Measurements from ENCODE around the gene MYH10. TPM values are rescaled to one million over a fixed set of nuclear protein-coding genes. Genes with fewer than 3 reads are reported as not detected.

MYH10 gene
- total RNA-seq, 2 donors from 2014 or later, result 13.9 to 34.7 TPM

DNA sequence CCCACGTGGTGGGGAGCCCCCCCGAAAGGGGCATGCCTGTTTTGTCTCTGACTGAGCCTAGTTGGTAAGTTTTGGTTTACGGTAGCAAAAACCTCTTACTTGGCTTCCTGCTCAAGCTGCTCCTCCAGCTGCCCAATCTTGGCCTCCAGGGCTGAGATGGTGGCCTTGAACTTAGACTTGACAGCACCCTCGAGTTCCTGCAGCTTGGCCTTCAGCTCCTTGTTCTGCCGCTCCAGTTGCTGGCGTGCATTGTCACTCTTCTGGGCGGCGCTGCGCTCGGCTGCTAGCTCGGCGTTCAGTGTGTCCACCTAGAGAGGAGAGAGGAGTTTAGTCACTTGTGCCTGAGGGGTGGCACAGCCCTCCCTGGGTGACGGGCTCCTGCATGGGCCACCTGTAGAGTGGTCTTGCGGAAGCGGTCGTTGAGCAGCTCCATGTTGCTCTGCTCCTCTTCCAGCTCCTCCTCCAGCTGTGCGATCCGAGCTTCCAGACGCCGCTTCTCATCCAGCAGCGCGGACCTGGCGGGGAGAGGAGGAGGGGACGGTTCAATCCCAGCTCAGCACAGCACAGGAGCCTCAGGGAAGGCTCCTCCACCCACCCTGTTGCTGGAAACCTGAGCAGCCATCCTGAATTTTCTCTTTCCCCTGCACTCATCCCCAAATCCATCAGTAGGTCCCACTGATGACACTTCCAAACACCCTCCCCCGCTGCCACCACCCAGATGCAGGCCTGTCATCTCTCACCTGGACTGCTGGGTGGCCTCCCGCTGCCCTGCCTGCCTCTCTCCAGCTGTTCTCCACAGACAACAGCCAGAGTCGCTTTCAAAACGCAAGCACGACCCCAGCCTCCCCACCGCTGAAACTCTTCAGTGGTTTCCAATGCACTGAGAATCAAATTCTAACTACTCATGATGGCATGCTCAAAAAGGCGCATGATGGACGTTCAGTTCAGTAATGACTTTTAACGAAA lies 150.2 kb downstream of the MYH10 start:
- no peak for ATAC-seq (replicated peaks)
- no peak overlapping the region for H3K4me3 Mint-ChIP-seq
- peaks cover 88% of the 10 kb centered on the region for H3K36me3 Mint-ChIP-seq (ENCODE audit: low read depth)
- H3K4me1 Mint-ChIP-seq, result no peaks in the 10 kb centered on the region
- H3K27me3 Mint-ChIP-seq, result no peaks in the 10 kb centered on the region
- peaks cover 6% of the 10 kb centered on the region for H3K9me3 Mint-ChIP-seq
- no peak overlapping the region for H3K27ac Mint-ChIP-seq

DNA sequence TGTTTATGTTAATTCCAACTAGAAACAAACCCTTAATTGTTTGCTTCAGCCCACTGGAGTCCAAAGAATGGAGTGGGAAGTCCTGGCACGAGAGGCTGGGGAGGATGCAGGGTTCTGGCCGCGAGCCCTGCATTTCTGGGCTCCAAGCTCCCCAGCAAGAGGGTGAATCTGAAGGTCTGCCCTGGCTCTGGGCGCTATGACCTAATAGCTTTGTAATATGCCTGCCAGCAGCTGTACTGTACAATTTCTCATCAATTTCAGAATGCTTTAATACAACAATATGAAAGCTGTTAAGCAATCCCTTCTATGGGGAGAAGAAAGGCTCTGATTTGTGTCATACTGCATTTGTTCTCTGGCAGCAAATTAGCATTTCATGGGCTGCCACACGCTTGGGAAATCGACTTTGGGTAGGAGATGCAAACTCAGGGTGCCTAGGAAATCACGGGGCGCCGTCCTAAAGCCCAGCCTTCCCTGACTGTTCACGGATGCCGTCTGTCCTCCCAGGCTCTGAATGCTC lies 151.0 kb downstream of the MYH10 start:
- Mint-ChIP-seq H3K4me1 (no peaks in the 10 kb centered on the region), H3K4me3 (no peak overlapping the region), H3K27ac (no peak overlapping the region), H3K9me3 (peaks cover 6% of the 10 kb centered on the region), H3K27me3 (no peaks in the 10 kb centered on the region), H3K36me3 (ENCODE audit: low read depth) (peaks cover 90% of the 10 kb centered on the region)
- no peak for ATAC-seq (replicated peaks)

DNA sequence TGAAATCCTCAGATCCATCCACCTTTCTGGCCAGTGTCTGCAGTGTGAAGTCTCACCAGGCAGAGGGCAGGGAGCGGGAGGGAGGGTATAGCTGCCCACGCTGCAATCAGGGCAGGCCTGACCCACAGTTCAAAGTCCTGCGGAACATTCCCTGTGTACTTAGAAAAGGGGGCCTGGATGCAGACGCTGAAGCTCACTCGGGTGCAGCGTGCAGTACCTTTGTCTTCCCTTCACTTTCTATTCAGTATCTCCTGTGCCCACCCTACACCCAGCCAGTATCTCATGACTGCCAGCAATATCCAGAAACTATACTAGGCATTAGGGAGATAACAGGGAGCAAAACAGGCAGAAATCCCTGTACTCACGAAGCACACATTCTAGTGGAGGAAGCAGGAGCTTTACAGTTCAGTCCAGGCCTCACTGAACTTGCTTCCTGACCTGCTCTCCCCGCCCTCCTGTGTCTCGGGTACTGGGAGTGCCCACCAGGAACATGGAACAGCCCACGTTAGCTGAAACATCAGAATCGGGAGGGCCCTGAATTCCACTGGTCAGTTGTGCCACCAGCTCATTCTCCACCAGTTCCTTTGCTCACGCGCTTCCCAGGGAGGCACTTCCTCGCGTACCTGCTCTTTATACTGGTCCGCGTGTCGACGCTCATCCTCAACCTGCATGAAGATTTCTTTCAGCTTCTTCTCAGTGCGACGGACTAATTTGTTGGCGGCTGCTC lies 152.6 kb downstream of the MYH10 start:
- H3K36me3 Mint-ChIP-seq (ENCODE audit: low read depth), result peaks cover 93% of the 10 kb centered on the region

DNA sequence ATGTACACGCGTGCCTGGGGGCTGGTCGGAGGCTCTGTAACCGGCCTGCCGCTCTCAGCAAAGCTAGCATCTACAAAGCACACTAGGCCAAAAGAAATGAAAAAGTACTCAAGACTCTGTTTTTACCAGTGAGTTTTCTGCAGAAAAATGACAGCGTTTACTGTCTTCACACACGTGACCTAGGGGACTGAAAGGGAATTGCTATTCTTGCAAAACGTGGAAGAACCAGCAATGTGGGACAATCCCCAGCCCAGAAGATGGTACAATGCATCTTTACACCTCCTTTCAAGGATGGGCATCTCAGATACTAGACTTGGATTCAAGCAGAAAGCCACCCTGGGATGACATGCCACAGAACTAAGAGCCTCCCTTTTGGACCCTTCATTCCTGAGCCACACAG lies 153.4 kb downstream of the MYH10 start:
- H3K27me3 Mint-ChIP-seq, result no peaks in the 10 kb centered on the region
- H3K9me3 Mint-ChIP-seq, result no peaks in the 10 kb centered on the region
- ATAC-seq (replicated peaks), result no peak
- no peak overlapping the region for H3K27ac Mint-ChIP-seq
- H3K4me1 Mint-ChIP-seq, result no peaks in the 10 kb centered on the region
- no peak overlapping the region for H3K4me3 Mint-ChIP-seq
- peaks cover 92% of the 10 kb centered on the region for H3K36me3 Mint-ChIP-seq (ENCODE audit: low read depth)

More for the DNA sequence above, 152.6 kb downstream of the MYH10 start:
- Mint-ChIP-seq H3K4me3 (no peak overlapping the region), H3K27me3 (no peaks in the 10 kb centered on the region), H3K27ac (no peak overlapping the region), H3K9me3 (peaks cover 1% of the 10 kb centered on the region), H3K4me1 (no peaks in the 10 kb centered on the region)
- ATAC-seq (replicated peaks), result no peak

DNA sequence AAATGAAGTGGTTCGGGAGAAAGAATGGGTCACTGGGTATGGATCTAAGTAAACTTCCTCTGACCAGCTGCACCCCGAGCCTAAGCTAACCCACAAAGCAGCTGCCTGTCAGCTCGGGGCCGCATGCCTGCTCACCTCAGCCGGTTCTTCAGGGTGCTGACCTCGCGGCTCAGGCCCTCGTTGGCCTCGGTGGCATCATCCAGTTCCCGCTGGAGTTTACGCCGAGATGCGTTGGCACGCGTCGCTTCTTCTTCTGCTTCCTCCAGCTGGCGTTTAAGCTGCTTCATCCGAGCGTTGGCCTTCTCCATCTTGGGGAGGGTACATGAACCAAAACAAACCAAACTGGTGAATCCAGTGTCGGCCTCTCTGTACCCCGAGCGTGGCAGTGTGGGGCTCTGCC lies 153.8 kb downstream of the MYH10 start:
- H3K4me3 Mint-ChIP-seq, result no peak overlapping the region
- no peaks in the 10 kb centered on the region for H3K4me1 Mint-ChIP-seq
- peaks cover 92% of the 10 kb centered on the region for H3K36me3 Mint-ChIP-seq (ENCODE audit: low read depth)
- no peak overlapping the region for H3K27ac Mint-ChIP-seq
- no peaks in the 10 kb centered on the region for H3K27me3 Mint-ChIP-seq
- ATAC-seq (replicated peaks), result no peak
- no peaks in the 10 kb centered on the region for H3K9me3 Mint-ChIP-seq

DNA sequence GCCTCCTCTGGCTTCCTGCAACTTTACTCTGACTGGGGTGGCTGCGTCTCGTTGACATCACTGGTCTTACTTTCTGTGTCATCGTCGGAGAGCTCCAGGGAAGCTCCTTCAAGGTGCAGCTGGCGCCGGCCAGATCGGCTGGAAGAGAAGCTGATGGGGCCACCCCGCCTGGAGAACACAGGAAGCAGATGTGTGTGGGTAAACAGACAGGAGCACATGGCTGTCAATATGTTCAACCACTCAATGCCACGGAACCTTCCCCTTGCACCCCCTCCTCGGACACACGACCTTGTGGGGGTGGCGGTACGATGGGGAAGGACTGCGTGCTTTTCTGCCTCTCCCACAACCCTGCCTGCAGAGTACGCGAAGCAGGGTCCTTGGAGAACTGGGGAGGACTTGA lies 154.7 kb downstream of the MYH10 start:
- Mint-ChIP-seq H3K27me3 (no peaks in the 10 kb centered on the region), H3K36me3 (ENCODE audit: low read depth) (peaks cover 91% of the 10 kb centered on the region), H3K9me3 (no peaks in the 10 kb centered on the region), H3K27ac (no peak overlapping the region), H3K4me3 (no peak overlapping the region), H3K4me1 (no peaks in the 10 kb centered on the region)
- no peak for ATAC-seq (replicated peaks)

DNA sequence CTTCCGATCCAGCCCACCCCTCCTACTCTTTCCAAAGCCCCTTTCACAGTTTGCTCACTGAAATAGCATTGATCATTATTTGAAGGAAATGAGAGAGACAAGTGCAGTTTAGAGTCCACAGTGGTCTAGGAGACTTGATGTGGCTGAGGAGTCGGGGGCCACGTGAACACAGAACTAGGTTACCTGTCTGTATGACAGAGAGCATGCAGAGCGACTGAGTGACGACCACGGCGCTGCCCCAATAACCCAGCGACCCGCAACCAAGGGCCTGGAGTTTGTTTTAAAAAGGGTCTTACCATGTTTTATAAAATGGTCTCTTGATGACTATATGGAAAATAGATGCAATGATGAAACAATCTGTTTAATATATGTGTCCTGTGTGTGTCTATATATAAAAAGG lies 155.3 kb downstream of the MYH10 start:
- no peak overlapping the region for H3K27ac Mint-ChIP-seq
- H3K27me3 Mint-ChIP-seq, result no peaks in the 10 kb centered on the region
- H3K4me3 Mint-ChIP-seq, result no peak overlapping the region
- peaks cover 89% of the 10 kb centered on the region for H3K36me3 Mint-ChIP-seq (ENCODE audit: low read depth)
- H3K4me1 Mint-ChIP-seq, result no peaks in the 10 kb centered on the region
- no peaks in the 10 kb centered on the region for H3K9me3 Mint-ChIP-seq
- ATAC-seq (replicated peaks), result no peak

DNA sequence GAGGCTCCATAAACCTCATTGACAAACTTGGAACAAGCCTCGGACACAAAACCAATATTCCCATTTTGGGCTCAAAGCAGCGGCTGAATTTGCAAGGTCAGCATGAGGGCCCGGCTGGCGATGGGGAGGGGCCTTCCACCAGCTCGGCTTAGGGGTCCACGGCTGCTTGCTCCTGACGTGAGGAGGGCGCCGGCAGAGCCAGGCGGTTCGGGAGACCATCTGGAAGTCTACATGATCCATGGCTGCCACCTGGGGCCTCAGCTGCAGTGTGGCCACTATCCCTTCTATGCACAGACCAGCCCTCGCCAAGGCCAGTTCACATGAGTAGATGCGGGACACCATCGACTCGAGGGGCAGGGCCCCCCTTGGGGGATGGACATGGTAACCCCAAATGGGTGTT lies 155.7 kb downstream of the MYH10 start:
- Mint-ChIP-seq H3K36me3 (ENCODE audit: low read depth) (peaks cover 89% of the 10 kb centered on the region), H3K4me3 (no peak overlapping the region), H3K4me1 (no peaks in the 10 kb centered on the region), H3K27me3 (no peaks in the 10 kb centered on the region), H3K9me3 (no peaks in the 10 kb centered on the region), H3K27ac (no peak overlapping the region)
- no peak for ATAC-seq (replicated peaks)

DNA sequence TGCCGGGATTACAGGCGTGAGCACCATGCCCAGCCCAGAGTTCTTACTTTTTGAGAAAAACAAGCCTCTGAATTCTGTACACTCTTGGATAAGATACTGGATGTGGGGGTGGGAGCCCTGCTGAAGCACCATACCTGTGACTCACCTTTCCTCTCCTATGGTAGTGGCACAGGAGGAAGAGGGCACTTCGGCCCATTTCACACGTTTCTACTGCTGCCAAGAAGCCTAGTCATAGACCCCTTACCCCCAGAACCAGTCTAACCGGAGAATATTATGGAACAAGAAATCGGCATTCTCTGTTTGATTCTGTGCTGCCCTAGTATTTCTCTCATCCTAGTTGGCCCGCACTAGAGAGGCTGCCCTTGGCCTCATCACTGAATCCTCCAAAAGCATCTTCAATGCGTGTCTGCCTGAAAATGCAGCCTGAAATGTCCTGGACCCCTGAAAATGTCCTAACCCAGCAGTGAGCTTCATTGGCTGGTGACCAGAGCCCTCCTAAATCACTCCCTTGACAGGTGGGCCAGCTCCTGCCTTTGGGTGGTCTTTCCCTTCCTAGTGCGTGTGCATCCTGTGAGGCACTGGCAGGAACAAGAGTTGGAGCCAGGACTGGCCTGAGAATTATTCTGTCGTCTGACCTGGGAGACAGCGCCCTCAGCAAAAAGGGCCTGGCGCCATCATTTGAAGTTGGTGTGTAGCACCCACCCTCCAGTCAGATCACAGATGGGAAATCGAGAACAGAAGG lies 156.9 kb downstream of the MYH10 start:
- H3K27me3 Mint-ChIP-seq, result no peaks in the 10 kb centered on the region
- no peak overlapping the region for H3K4me3 Mint-ChIP-seq
- no peak for ATAC-seq (replicated peaks)
- H3K4me1 Mint-ChIP-seq, result no peaks in the 10 kb centered on the region
- H3K27ac Mint-ChIP-seq, result no peak overlapping the region
- peaks cover 84% of the 10 kb centered on the region for H3K36me3 Mint-ChIP-seq (ENCODE audit: low read depth)
- no peaks in the 10 kb centered on the region for H3K9me3 Mint-ChIP-seq

DNA sequence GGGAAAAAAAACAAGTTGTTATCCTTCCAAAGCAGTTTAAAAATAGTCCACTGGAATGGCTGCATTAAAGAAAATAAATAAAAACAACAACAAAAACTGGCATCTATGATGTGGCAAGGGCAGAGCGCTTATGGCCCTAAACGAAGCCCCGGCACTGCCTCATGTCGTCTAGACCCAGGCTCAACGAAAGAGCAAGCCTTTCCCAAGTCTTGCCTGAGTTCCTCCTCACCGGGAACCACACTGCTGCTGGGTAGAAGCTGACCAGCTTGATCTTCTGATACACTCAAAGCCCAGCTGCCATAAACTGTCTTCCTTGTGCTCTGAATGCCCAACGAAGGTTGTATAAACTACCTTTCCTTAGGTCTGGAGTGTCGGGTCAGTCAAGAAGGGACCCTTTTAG lies 157.9 kb downstream of the MYH10 start:
- no peak for ATAC-seq (replicated peaks)
- no peaks in the 10 kb centered on the region for H3K9me3 Mint-ChIP-seq
- no peaks in the 10 kb centered on the region for H3K27me3 Mint-ChIP-seq
- peaks cover 84% of the 10 kb centered on the region for H3K36me3 Mint-ChIP-seq (ENCODE audit: low read depth)
- H3K27ac Mint-ChIP-seq, result no peak overlapping the region
- H3K4me1 Mint-ChIP-seq, result no peaks in the 10 kb centered on the region
- no peak overlapping the region for H3K4me3 Mint-ChIP-seq

DNA sequence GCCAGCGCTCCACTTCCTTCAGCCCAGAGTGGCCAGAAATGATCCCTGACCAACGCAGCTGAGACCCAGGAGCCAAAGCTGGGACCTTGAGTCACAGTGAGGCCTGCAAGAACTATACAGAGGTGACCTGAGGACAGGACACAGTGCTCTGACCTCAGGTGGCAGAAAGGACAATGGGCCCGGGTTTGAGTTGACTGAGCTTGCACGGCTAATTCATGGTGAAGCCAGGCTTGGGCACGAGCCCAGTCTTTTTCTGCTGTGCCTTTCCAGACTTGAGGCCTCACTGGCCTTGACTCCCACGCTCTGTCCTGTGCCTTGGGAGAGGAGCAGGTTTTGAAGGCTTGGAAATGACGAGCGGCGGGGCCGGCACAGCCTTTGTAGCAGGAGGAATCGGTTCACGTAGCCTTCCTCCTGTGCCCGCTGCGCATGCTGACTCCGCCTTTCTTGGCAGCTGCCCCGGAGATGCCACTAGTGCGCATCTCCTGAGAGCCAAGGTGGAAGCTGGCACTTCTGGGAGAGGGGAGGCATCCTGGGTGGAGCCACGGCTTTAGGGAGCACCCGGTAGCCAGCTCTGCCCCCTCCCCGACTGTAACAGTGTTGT lies 160.0 kb downstream of the MYH10 start:
- H3K4me3 Mint-ChIP-seq, result no peak overlapping the region
- H3K4me1 Mint-ChIP-seq, result no peaks in the 10 kb centered on the region
- no peaks in the 10 kb centered on the region for H3K9me3 Mint-ChIP-seq
- no peak overlapping the region for H3K27ac Mint-ChIP-seq
- ATAC-seq (replicated peaks), result no peak
- peaks cover 89% of the 10 kb centered on the region for H3K36me3 Mint-ChIP-seq (ENCODE audit: low read depth)
- H3K27me3 Mint-ChIP-seq, result no peaks in the 10 kb centered on the region

DNA sequence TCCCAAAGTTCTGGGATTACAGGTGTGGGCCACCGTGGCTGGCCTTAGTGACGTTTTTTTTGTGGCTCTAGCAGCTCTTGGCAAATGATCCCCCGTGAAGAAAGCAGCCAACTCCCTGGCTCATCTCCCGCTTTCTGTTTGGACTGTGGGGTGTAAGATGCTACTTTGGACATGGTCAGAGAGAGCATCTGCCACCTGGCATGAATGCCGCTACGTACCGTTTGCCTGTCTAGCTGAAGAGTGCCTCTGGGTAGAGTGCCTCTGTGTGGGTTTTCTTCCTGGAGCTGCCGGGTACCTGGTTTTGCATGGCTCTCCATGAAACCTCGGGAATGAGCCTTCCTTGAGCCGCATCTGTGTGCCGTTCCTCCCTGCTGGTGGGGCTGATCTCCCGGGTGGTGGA lies 160.6 kb downstream of the MYH10 start:
- H3K4me1 Mint-ChIP-seq, result no peaks in the 10 kb centered on the region
- H3K27ac Mint-ChIP-seq, result no peak overlapping the region

DNA sequence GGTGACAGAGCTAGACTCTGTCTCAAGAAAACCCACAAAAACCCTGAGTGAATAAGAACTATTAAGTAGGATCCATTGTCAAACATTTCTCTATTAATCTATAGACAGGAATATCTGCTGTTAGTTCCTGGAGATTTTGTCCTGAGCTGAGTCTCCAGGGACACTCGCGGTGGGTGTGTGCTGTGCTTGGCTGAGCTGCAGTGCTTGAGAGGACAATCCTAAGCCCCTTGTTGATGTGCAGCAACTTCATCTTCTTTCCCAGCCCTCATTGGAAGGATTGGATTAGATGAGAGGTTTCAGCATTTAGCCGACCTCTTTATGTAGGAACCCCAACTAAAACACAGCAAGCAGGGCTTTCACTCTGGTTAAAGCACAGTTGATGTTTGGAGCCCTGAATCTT lies 161.5 kb downstream of the MYH10 start:
- Mint-ChIP-seq H3K27me3 (no peaks in the 10 kb centered on the region), H3K4me1 (no peaks in the 10 kb centered on the region), H3K9me3 (no peaks in the 10 kb centered on the region), H3K4me3 (no peak overlapping the region), H3K27ac (no peak overlapping the region), H3K36me3 (ENCODE audit: low read depth) (peaks cover 89% of the 10 kb centered on the region)
- ATAC-seq (replicated peaks), result no peak

More for the DNA sequence above, 160.6 kb downstream of the MYH10 start:
- no peak for ATAC-seq (replicated peaks)
- Mint-ChIP-seq H3K4me3 (no peak overlapping the region), H3K36me3 (ENCODE audit: low read depth) (peaks cover 89% of the 10 kb centered on the region), H3K27me3 (no peaks in the 10 kb centered on the region), H3K9me3 (no peaks in the 10 kb centered on the region)

DNA sequence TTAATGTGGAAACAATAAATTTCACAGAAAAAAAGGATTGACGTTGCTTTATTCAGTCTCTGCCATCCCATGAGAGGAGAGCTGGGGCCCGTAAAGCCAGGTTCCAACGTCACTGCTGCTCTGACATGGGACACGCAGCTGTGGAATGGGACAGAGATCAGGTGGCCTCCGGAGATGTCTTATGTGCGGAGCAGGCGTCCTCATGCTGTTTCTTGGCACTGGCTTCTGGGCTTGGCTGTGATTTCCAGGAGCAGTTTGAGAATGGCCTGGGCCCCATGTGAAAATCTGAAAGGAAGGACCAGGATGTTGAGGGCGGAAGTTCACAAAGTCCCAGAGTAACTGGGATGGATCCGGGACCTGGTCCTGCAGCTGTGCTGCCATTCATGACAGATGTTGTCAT lies 162.4 kb downstream of the MYH10 start:
- Mint-ChIP-seq H3K4me3 (no peak overlapping the region), H3K4me1 (peaks cover 3% of the 10 kb centered on the region), H3K9me3 (no peaks in the 10 kb centered on the region), H3K27ac (no peak overlapping the region), H3K36me3 (ENCODE audit: low read depth) (peaks cover 89% of the 10 kb centered on the region), H3K27me3 (no peaks in the 10 kb centered on the region)
- ATAC-seq (replicated peaks), result no peak

Data from activated T-helper 17 cell treated with anti-CD3 and anti-CD28 coated beads, Interleukin-2, amount 50 U/mL, for 72 hours (primary cell).